ENCODE data around the gene MAPRE2.

MAPRE2 gene

GRCh38 chr18:35045121-35045520, 3.9 kb downstream of the MAPRE2 start:
- Histone ChIP-seq H3K4me2 (ENCODE audit: insufficient read depth, low read length, poor library complexity, severe bottlenecking) (no peak overlapping the region), H3K27ac (replicated peaks; ENCODE audit: low read length) (no peak overlapping the region)

GRCh38 chr18:35045806-35046205, 4.6 kb downstream of the MAPRE2 start:
- no peak overlapping the region for H3K4me3 ChIP-seq (ENCODE audit: low read length in 2 of 2)
- H3K18ac ChIP-seq (ENCODE audit: low read length), result no peak overlapping the region
- no peaks in the 10 kb centered on the region for H3K27me3 ChIP-seq (ENCODE audit: control insufficient read depth in 3 of 3, insufficient read depth in 3 of 3, low read depth in 1 of 3, low read length in 3 of 3)
- no peak overlapping the region for H2BK15ac ChIP-seq (ENCODE audit: low read length)
- no peak overlapping the region for H3K14ac ChIP-seq (ENCODE audit: low read length)
- no peak for DNase-seq (ENCODE audit: low spot score)
- WGBS, 2 donors (ENCODE audit: extremely low coverage in 2 of 2, insufficient read length in 2 of 2, insufficient replicate concordance in 1 of 2), result no CpG with 5 or more reads among the region's 2 CpGs
- no peak overlapping the region for H3K9ac ChIP-seq (ENCODE audit: low read depth, low read length, poor library complexity)
- no peak overlapping the region for H3K4ac ChIP-seq (ENCODE audit: low read length)
- no peak overlapping the region for H4K91ac ChIP-seq (ENCODE audit: low read depth, low read length, poor library complexity)
- no peak overlapping the region for H2AFZ ChIP-seq (ENCODE audit: low read length)
- no peaks in the 10 kb centered on the region for H3K79me1 ChIP-seq (ENCODE audit: low read depth, low read length)
- peaks cover 13 to 15% of the 10 kb centered on the region in 2 donors for H3K4me1 ChIP-seq (ENCODE audit: control insufficient read depth in 2 of 2, insufficient read depth in 1 of 2, low read depth in 1 of 2, low read length in 2 of 2)
- no peak overlapping the region for H3K4me2 ChIP-seq (ENCODE audit: insufficient read depth, low read length, poor library complexity, severe bottlenecking)
- no peak overlapping the region for H2AK5ac ChIP-seq (ENCODE audit: low read depth, low read length)
- H2BK5ac ChIP-seq (ENCODE audit: low read length), result no peak overlapping the region
- no peak overlapping the region for H2BK12ac ChIP-seq (ENCODE audit: low read length)
- no peaks in the 10 kb centered on the region for H3K36me3 ChIP-seq (replicated peaks in 1 of 2; ENCODE audit: control insufficient read depth in 2 of 2, insufficient read depth in 2 of 2, low read length in 2 of 2)
- no peak overlapping the region for H3K27ac ChIP-seq (replicated peaks; ENCODE audit: low read length)
- H3K9me3 ChIP-seq (replicated peaks in 1 of 2; ENCODE audit: control insufficient read depth in 2 of 2, insufficient read depth in 1 of 2, low read depth in 1 of 2, low read length in 2 of 2), result peaks cover 0 to 4% of the 10 kb centered on the region in 2 donors
- no peak overlapping the region for H3K23ac ChIP-seq (ENCODE audit: low read depth, low read length, poor library complexity)
- no peak overlapping the region for H4K8ac ChIP-seq (ENCODE audit: low read depth, low read length)
- H2BK120ac ChIP-seq (ENCODE audit: low read depth, low read length), result no peak overlapping the region

More at GRCh38 chr18:35045121-35045520, 3.9 kb downstream of the MAPRE2 start:
- Histone ChIP-seq H3K79me1 (ENCODE audit: low read depth, low read length) (no peaks in the 10 kb centered on the region), H3K14ac (ENCODE audit: low read length) (no peak overlapping the region), H2BK15ac (ENCODE audit: low read length) (no peak overlapping the region), H3K4ac (ENCODE audit: low read length) (no peak overlapping the region), H3K9ac (ENCODE audit: low read depth, low read length, poor library complexity) (no peak overlapping the region), H3K27me3 (ENCODE audit: control insufficient read depth in 3 of 3, insufficient read depth in 3 of 3, low read depth in 1 of 3, low read length in 3 of 3) (no peaks in the 10 kb centered on the region), H3K4me1 (ENCODE audit: control insufficient read depth in 2 of 2, insufficient read depth in 1 of 2, low read depth in 1 of 2, low read length in 2 of 2) (peaks cover 8 to 11% of the 10 kb centered on the region in 2 donors), H3K36me3 (replicated peaks in 1 of 2; ENCODE audit: control insufficient read depth in 2 of 2, insufficient read depth in 2 of 2, low read length in 2 of 2) (no peaks in the 10 kb centered on the region), H2BK12ac (ENCODE audit: low read length) (no peak overlapping the region), H2AFZ (ENCODE audit: low read length) (no peak overlapping the region), H3K23ac (ENCODE audit: low read depth, low read length, poor library complexity) (no peak overlapping the region), H3K4me3 (ENCODE audit: low read length in 2 of 2) (no peak overlapping the region), H4K8ac (ENCODE audit: low read depth, low read length) (no peak overlapping the region), H2BK120ac (ENCODE audit: low read depth, low read length) (no peak overlapping the region), H4K91ac (ENCODE audit: low read depth, low read length, poor library complexity) (no peak overlapping the region), H2AK5ac (ENCODE audit: low read depth, low read length) (no peak overlapping the region), H3K18ac (ENCODE audit: low read length) (no peak overlapping the region), H2BK5ac (ENCODE audit: low read length) (no peak overlapping the region), H3K9me3 (replicated peaks in 1 of 2; ENCODE audit: control insufficient read depth in 2 of 2, insufficient read depth in 1 of 2, low read depth in 1 of 2, low read length in 2 of 2) (peaks cover 0 to 4% of the 10 kb centered on the region in 2 donors)
- WGBS, 2 donors (ENCODE audit: extremely low coverage in 2 of 2, insufficient read length in 2 of 2, insufficient replicate concordance in 1 of 2), result no CpG with 5 or more reads among the region's 4 CpGs
- DNase-seq (ENCODE audit: low spot score), result no peak

- H3K27ac ChIP-seq (replicated peaks; ENCODE audit: low read length), result no peak overlapping the region
- H3K79me1 ChIP-seq (ENCODE audit: low read depth, low read length), result peaks cover 1% of the 10 kb centered on the region
- no peak overlapping the region for H2BK5ac ChIP-seq (ENCODE audit: low read length)
- no peaks in the 10 kb centered on the region for H3K27me3 ChIP-seq (ENCODE audit: control insufficient read depth in 3 of 3, insufficient read depth in 3 of 3, low read depth in 1 of 3, low read length in 3 of 3)
- DNase-seq (ENCODE audit: low spot score), result no peak
- no peak overlapping the region for H3K4me2 ChIP-seq (ENCODE audit: insufficient read depth, low read length, poor library complexity, severe bottlenecking)
- H3K36me3 ChIP-seq (replicated peaks in 1 of 2; ENCODE audit: control insufficient read depth in 2 of 2, insufficient read depth in 2 of 2, low read length in 2 of 2), result no peaks in the 10 kb centered on the region
- H4K91ac ChIP-seq (ENCODE audit: low read depth, low read length, poor library complexity), result no peak overlapping the region
- H3K9ac ChIP-seq (ENCODE audit: low read depth, low read length, poor library complexity), result no peak overlapping the region
- H3K18ac ChIP-seq (ENCODE audit: low read length), result no peak overlapping the region
- peak overlapping the region in 1 of 2 donors; percentile 49 for H3K4me3 ChIP-seq (ENCODE audit: low read length in 2 of 2)
- H2BK12ac ChIP-seq (ENCODE audit: low read length), result no peak overlapping the region
- no peak overlapping the region for H2AFZ ChIP-seq (ENCODE audit: low read length)
- WGBS, 2 donors (ENCODE audit: extremely low coverage in 2 of 2, insufficient read length in 2 of 2, insufficient replicate concordance in 1 of 2), result no CpG with 5 or more reads among the region's 4 CpGs
- no peak overlapping the region for H4K8ac ChIP-seq (ENCODE audit: low read depth, low read length)
- no peak overlapping the region for H2BK120ac ChIP-seq (ENCODE audit: low read depth, low read length)
- no peak overlapping the region for H2AK5ac ChIP-seq (ENCODE audit: low read depth, low read length)
- H3K4ac ChIP-seq (ENCODE audit: low read length), result no peak overlapping the region
- peaks cover 11 to 13% of the 10 kb centered on the region in 2 donors for H3K4me1 ChIP-seq (ENCODE audit: control insufficient read depth in 2 of 2, insufficient read depth in 1 of 2, low read depth in 1 of 2, low read length in 2 of 2)
- no peak overlapping the region for H3K14ac ChIP-seq (ENCODE audit: low read length)
- no peak overlapping the region for H2BK15ac ChIP-seq (ENCODE audit: low read length)
- no peak overlapping the region for H3K23ac ChIP-seq (ENCODE audit: low read depth, low read length, poor library complexity)
- H3K9me3 ChIP-seq (replicated peaks in 1 of 2; ENCODE audit: control insufficient read depth in 2 of 2, insufficient read depth in 1 of 2, low read depth in 1 of 2, low read length in 2 of 2), result peaks cover 0 to 4% of the 10 kb centered on the region in 2 donors
Observed at GRCh38 chr18:35047697-35048292, 6.6 kb downstream of the MAPRE2 start.

GRCh38 chr18:35049111-35050027, 8.2 kb downstream of the MAPRE2 start:
- Histone ChIP-seq H3K23ac (ENCODE audit: low read depth, low read length, poor library complexity) (no peak overlapping the region), H4K91ac (ENCODE audit: low read depth, low read length, poor library complexity) (no peak overlapping the region), H3K18ac (ENCODE audit: low read length) (no peak overlapping the region), H3K9me3 (replicated peaks in 1 of 2; ENCODE audit: control insufficient read depth in 2 of 2, insufficient read depth in 1 of 2, low read depth in 1 of 2, low read length in 2 of 2) (peaks cover 0 to 6% of the 10 kb centered on the region in 2 donors), H3K4me1 (ENCODE audit: control insufficient read depth in 2 of 2, insufficient read depth in 1 of 2, low read depth in 1 of 2, low read length in 2 of 2) (peaks cover 9 to 13% of the 10 kb centered on the region in 2 donors), H3K4me3 (ENCODE audit: low read length in 2 of 2) (no peak overlapping the region), H4K8ac (ENCODE audit: low read depth, low read length) (no peak overlapping the region), H2BK5ac (ENCODE audit: low read length) (no peak overlapping the region), H3K9ac (ENCODE audit: low read depth, low read length, poor library complexity) (no peak overlapping the region), H3K36me3 (replicated peaks in 1 of 2; ENCODE audit: control insufficient read depth in 2 of 2, insufficient read depth in 2 of 2, low read length in 2 of 2) (no peaks in the 10 kb centered on the region), H3K14ac (ENCODE audit: low read length) (no peak overlapping the region), H3K4me2 (ENCODE audit: insufficient read depth, low read length, poor library complexity, severe bottlenecking) (no peak overlapping the region), H3K27me3 (ENCODE audit: control insufficient read depth in 3 of 3, insufficient read depth in 3 of 3, low read depth in 1 of 3, low read length in 3 of 3) (no peaks in the 10 kb centered on the region), H2BK12ac (ENCODE audit: low read length) (no peak overlapping the region), H3K4ac (ENCODE audit: low read length) (no peak overlapping the region), H3K79me1 (ENCODE audit: low read depth, low read length) (peaks cover 1% of the 10 kb centered on the region), H2AK5ac (ENCODE audit: low read depth, low read length) (no peak overlapping the region), H2BK120ac (ENCODE audit: low read depth, low read length) (no peak overlapping the region), H2BK15ac (ENCODE audit: low read length) (no peak overlapping the region), H3K27ac (replicated peaks; ENCODE audit: low read length) (no peak overlapping the region), H2AFZ (ENCODE audit: low read length) (no peak overlapping the region)
- no peak for DNase-seq (ENCODE audit: low spot score)
- WGBS, 2 donors (ENCODE audit: extremely low coverage in 2 of 2, insufficient read length in 2 of 2, insufficient replicate concordance in 1 of 2), result no CpG with 5 or more reads among the region's 8 CpGs
